ENCODE results near the gene ASAP3.

GRCh38 chr1:23387494-23387893 is 96.5 kb downstream of the ASAP3 start:
- TF ChIP-seq ATF3 (IDR thresholded peaks at IDR 0.05) = no peak
- no peak for TF ChIP-seq CTCF (IDR thresholded peaks at IDR 0.05; ENCODE audit: low read depth, low read length, missing input control)
- TF ChIP-seq TAF1 (conservative IDR thresholded peaks at IDR 0.05) = no peak
- TF ChIP-seq RAD21 (IDR thresholded peaks at IDR 0.05) = no peak
- no peak for TF ChIP-seq YY1 (IDR thresholded peaks at IDR 0.05)
- TF ChIP-seq RXRA (IDR thresholded peaks at IDR 0.05) = no peak
- TF ChIP-seq MAX (IDR thresholded peaks at IDR 0.05) = no peak
- no peak for TF ChIP-seq NR2F2 (IDR thresholded peaks at IDR 0.05)
- no peak for TF ChIP-seq FOXA1 (IDR thresholded peaks at IDR 0.05)
- TF ChIP-seq SP1 (IDR thresholded peaks at IDR 0.05) = no peak
- TF ChIP-seq HNF4A (conservative IDR thresholded peaks at IDR 0.05) = no peak
